GM12892 (cell line): Measurements from ENCODE around the gene PKD2L1.

Experiments
- POLR2A ChIP-seq: IDR thresholded peaks from 2 replicates; pipeline ENCODE4 v1.6.1; 2011; ENCODE audit warnings: low read depth, low read length, control low read depth
- POLR2AphosphoS5 ChIP-seq: IDR thresholded peaks from 2 replicates; pipeline ENCODE4 v1.6.1; 2011; ENCODE audit warnings: low read depth, low read length, control low read depth
- TAF1 ChIP-seq: IDR thresholded peaks from 2 replicates; pipeline ENCODE4 v1.6.1; 2011; ENCODE audit warnings: low read depth, mild to moderate bottlenecking, control low read depth, low read length, borderline replicate concordance

GRCh38 chr10:100370714-100371481 lies 40.9 kb upstream of the PKD2L1 start:
- TF ChIP-seq POLR2A (no peak), POLR2AphosphoS5 (no peak), TAF1 (no peak)
